SK-N-SH treated with all-trans-retinoic acid at 6 μM for 48 hours (cell line): ENCODE data around the gene PTPN13.

ENCODE experiments used
- ATAC-seq: fragments of 200-7000 bp; cut with Tn5 transposase; 3 replicates; pipeline ENCODE4 v1.9.1; 2020; ENCODE audit warnings: mild to moderate bottlenecking, moderate library complexity
- ARNTL ChIP-seq: fragments of 450-650 bp; formaldehyde crosslinking; IDR thresholded peaks from 2 replicates; pipeline ENCODE4 v1.5.0; 2020; ENCODE audit warnings: low read depth, mild to moderate bottlenecking, moderate library complexity, borderline replicate concordance
- BACH2 ChIP-seq: fragments of 250-450 bp; sonication (Bioruptor Pico); IDR thresholded peaks from 2 replicates; pipeline ENCODE4 v1.9.0; 2021; ENCODE audit warnings: mild to moderate bottlenecking, borderline replicate concordance
- CREB5 ChIP-seq: fragments of 250-450 bp; sonication (Bioruptor Pico); IDR thresholded peaks from 2 replicates; pipeline ENCODE4 v1.5.1; 2020; ENCODE audit warnings: low read depth, mild to moderate bottlenecking, moderate library complexity
- CSDC2 ChIP-seq: fragments of 250-450 bp; sonication (Bioruptor Pico); IDR thresholded peaks from 2 replicates; pipeline ENCODE4 v1.5.0; 2020; ENCODE audit warnings: mild to moderate bottlenecking, moderate library complexity
- CSRNP3 ChIP-seq: fragments of 250-450 bp; sonication (Bioruptor Pico); IDR thresholded peaks from 2 replicates; pipeline ENCODE4 v1.5.1; 2021; ENCODE audit warnings: mild to moderate bottlenecking, moderate library complexity
- ESRRG ChIP-seq: fragments of 250-450 bp; sonication (Bioruptor Pico); IDR thresholded peaks from 2 replicates; pipeline ENCODE4 v1.6.1; 2021; ENCODE audit warnings: mild to moderate bottlenecking
- GLIS3 ChIP-seq: fragments of 250-450 bp; sonication (Bioruptor Pico); IDR thresholded peaks from 2 replicates; pipeline ENCODE4 v1.5.0; 2020; ENCODE audit warnings: mild to moderate bottlenecking, moderate library complexity
- ISL1 ChIP-seq: fragments of 250-450 bp; sonication (Bioruptor Pico); IDR thresholded peaks from 2 replicates; pipeline ENCODE4 v2.1.2; 2022; ENCODE audit warnings: mild to moderate bottlenecking, moderate library complexity
- PATZ1 ChIP-seq: fragments of 250-450 bp; sonication (Bioruptor Pico); IDR thresholded peaks from 2 replicates; pipeline ENCODE4 v1.8.0; 2020; ENCODE audit warnings: mild to moderate bottlenecking, moderate library complexity, borderline replicate concordance
- POU6F1 ChIP-seq: fragments of 250-450 bp; sonication (Bioruptor Pico); IDR thresholded peaks from 2 replicates; pipeline ENCODE4 v1.8.0; 2021; ENCODE audit warnings: low read depth, mild to moderate bottlenecking, moderate library complexity, borderline replicate concordance
- PPARA ChIP-seq: fragments of 250-450 bp; sonication (Bioruptor Pico); IDR thresholded peaks from 2 replicates; pipeline ENCODE4 v1.5.0; 2020; ENCODE audit warnings: mild to moderate bottlenecking, borderline replicate concordance
- RARB ChIP-seq: fragments of 250-450 bp; sonication (Bioruptor Pico); IDR thresholded peaks from 2 replicates; pipeline ENCODE4 v1.8.0; 2021; ENCODE audit warnings: mild to moderate bottlenecking, moderate library complexity
- SNAI2 ChIP-seq: fragments of 250-450 bp; sonication (Bioruptor Pico); IDR thresholded peaks from 2 replicates; pipeline ENCODE4 v1.5.0; 2020; ENCODE audit warnings: mild to moderate bottlenecking, moderate library complexity
- TCF4 ChIP-seq: fragments of 250-450 bp; sonication (Bioruptor Pico); IDR thresholded peaks from 2 replicates; pipeline ENCODE4 v1.8.0; 2021; ENCODE audit warnings: mild to moderate bottlenecking, moderate library complexity, borderline replicate concordance
- TOX ChIP-seq: fragments of 250-450 bp; sonication (Bioruptor Pico); IDR thresholded peaks from 2 replicates; pipeline ENCODE4 v1.8.0; 2021; ENCODE audit warnings: mild to moderate bottlenecking, moderate library complexity, borderline replicate concordance
- TSHZ2 ChIP-seq: fragments of 250-450 bp; sonication (Bioruptor Pico); IDR thresholded peaks from 2 replicates; pipeline ENCODE4 v1.5.0; 2020; ENCODE audit warnings: mild to moderate bottlenecking, moderate library complexity
- ZC3H10 ChIP-seq: fragments of 250-450 bp; sonication (Bioruptor Pico); IDR thresholded peaks from 2 replicates; pipeline ENCODE4 v1.5.1; 2021; ENCODE audit warnings: mild to moderate bottlenecking, moderate library complexity
- ZFP3 ChIP-seq: fragments of 250-450 bp; sonication (Bioruptor Pico); IDR thresholded peaks from 2 replicates; pipeline ENCODE4 v1.5.0; 2020; ENCODE audit warnings: mild to moderate bottlenecking, moderate library complexity
- ZFP30 ChIP-seq: fragments of 450-650 bp; formaldehyde crosslinking; IDR thresholded peaks from 2 replicates; pipeline ENCODE4 v1.5.0; 2022; ENCODE audit warnings: mild to moderate bottlenecking, moderate library complexity
- ZNF565 ChIP-seq: fragments of 450-650 bp; formaldehyde crosslinking; conservative IDR thresholded peaks from 2 replicates; pipeline ENCODE4 v1.5.0; 2020; ENCODE audit warnings: low read depth, mild to moderate bottlenecking, moderate library complexity
- ZNF70 ChIP-seq: fragments of 450-650 bp; formaldehyde crosslinking; IDR thresholded peaks from 2 replicates; pipeline ENCODE4 v1.5.0; 2020; ENCODE audit warnings: mild to moderate bottlenecking, moderate library complexity
- ZNF8 ChIP-seq: fragments of 450-650 bp; formaldehyde crosslinking; IDR thresholded peaks from 2 replicates; pipeline ENCODE4 v1.5.0; 2020; ENCODE audit warnings: mild to moderate bottlenecking, moderate library complexity

Gene PTPN13

GRCh38 chr4:86560447-86560846, 33.7 kb upstream of the PTPN13 start:
- TF ChIP-seq PATZ1 (CRISPR knock-in tag) (no peak), CREB5 (CRISPR knock-in tag) (no peak), ARNTL (CRISPR knock-in tag) (no peak), CSRNP3 (CRISPR knock-in tag) (no peak), TOX (no peak), PPARA (CRISPR knock-in tag) (no peak), TSHZ2 (CRISPR knock-in tag) (no peak), GLIS3 (CRISPR knock-in tag) (no peak), POU6F1 (CRISPR knock-in tag) (no peak), ZFP30 (CRISPR knock-in tag) (no peak), ZNF70 (no peak), CSDC2 (CRISPR knock-in tag) (no peak), ZNF565 (no peak), ZFP3 (CRISPR knock-in tag) (no peak), TCF4 (CRISPR knock-in tag) (no peak), RARB (no peak), ZC3H10 (CRISPR knock-in tag) (no peak), ZNF8 (no peak)
- no peak for ATAC-seq

- TF ChIP-seq SNAI2 (no peak), ZFP30 (CRISPR knock-in tag) (no peak), RARB (no peak), TSHZ2 (CRISPR knock-in tag) (no peak)
- no peak for ATAC-seq
These were observed 32.9 kb upstream of the PTPN13 start for GRCh38 chr4:86561256-86561655.

- ATAC-seq: no peak
- no peak for TF ChIP-seq TCF4 (CRISPR knock-in tag)
- no peak for TF ChIP-seq RARB
- TF ChIP-seq ISL1 (CRISPR knock-in tag): no peak
- TF ChIP-seq ZC3H10 (CRISPR knock-in tag): no peak
- no peak for TF ChIP-seq BACH2 (CRISPR knock-in tag)
- no peak for TF ChIP-seq ZNF70
- no peak for TF ChIP-seq GLIS3 (CRISPR knock-in tag)
- no peak for TF ChIP-seq CREB5 (CRISPR knock-in tag)
- no peak for TF ChIP-seq SNAI2
- no peak for TF ChIP-seq TOX
- no peak for TF ChIP-seq ZFP30 (CRISPR knock-in tag)
- TF ChIP-seq POU6F1 (CRISPR knock-in tag): no peak
- no peak for TF ChIP-seq ARNTL (CRISPR knock-in tag)
- no peak for TF ChIP-seq ESRRG (CRISPR knock-in tag)
- TF ChIP-seq ZNF8: no peak
These were observed 30.7 kb upstream of the PTPN13 start for GRCh38 chr4:86563416-86563815.
